Transverse colon (tissue), 4 donors: ENCODE data around the gene SUN2.

ENCODE experiments used
- EP300 ChIP-seq: sonication (generic); formaldehyde crosslinking; IDR thresholded peaks from one replicate; pipeline ENCODE4 v1.6.1; 2017; ENCODE audit warnings: antibody characterized with exemption, low read depth
- POLR2A ChIP-seq: fragments of 450-650 bp; IDR thresholded peaks from one replicate; pipeline ENCODE4 v1.6.1; 2016; ENCODE audit warnings: antibody characterized with exemption, mild to moderate bottlenecking, moderate library complexity
- POLR2AphosphoS5 ChIP-seq, 3 donors: sonication (generic); formaldehyde crosslinking; IDR thresholded peaks; one replicate each; pipeline ENCODE4 v1.6.1; 2016; ENCODE audit warnings: antibody characterized with exemption in 3 of 3
- TF ChIP-seq, protein P1 (sequence below), 5 experiments: fragments of 200-600 bp in 3 of 5; fragments of 450-650 bp in 2 of 5; sonication (generic) in 3 of 5; IDR thresholded peaks; 1 replicate in 2 of 5; 2 replicates in 3 of 5; pipeline ENCODE4 v1.5.1; 2016 to 2017; ENCODE audit warnings: antibody characterized with exemption in 5 of 5, inconsistent platforms in 3 of 5, mild to moderate bottlenecking in 2 of 5, moderate library complexity in 1 of 5

DNA sequence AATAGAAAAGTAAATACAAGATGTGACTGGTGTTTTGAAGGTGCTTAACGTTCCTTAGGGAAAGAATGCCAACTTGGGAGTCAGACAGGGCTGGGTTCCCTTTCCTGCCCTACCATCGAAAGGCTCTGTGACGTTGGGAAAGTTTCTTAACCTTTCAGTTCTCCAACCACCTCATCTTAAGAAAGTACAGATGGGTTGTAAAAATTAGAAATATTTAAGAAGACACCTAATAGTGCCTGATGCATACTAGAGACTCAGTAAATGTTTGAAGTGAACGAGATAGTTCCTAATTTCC is 49.0 kb downstream of the SUN2 start:
- TF ChIP-seq, protein P1, sequence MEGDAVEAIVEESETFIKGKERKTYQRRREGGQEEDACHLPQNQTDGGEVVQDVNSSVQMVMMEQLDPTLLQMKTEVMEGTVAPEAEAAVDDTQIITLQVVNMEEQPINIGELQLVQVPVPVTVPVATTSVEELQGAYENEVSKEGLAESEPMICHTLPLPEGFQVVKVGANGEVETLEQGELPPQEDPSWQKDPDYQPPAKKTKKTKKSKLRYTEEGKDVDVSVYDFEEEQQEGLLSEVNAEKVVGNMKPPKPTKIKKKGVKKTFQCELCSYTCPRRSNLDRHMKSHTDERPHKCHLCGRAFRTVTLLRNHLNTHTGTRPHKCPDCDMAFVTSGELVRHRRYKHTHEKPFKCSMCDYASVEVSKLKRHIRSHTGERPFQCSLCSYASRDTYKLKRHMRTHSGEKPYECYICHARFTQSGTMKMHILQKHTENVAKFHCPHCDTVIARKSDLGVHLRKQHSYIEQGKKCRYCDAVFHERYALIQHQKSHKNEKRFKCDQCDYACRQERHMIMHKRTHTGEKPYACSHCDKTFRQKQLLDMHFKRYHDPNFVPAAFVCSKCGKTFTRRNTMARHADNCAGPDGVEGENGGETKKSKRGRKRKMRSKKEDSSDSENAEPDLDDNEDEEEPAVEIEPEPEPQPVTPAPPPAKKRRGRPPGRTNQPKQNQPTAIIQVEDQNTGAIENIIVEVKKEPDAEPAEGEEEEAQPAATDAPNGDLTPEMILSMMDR (IDR thresholded peaks at IDR 0.05), result no peak
- TF ChIP-seq EP300 (no peak), POLR2AphosphoS5 (IDR thresholded peaks at IDR 0.05) (no peak), POLR2A (no peak)
